NCI-H748 (cell line): ENCODE results near the gene MBD6.
"Not testable (repeated sequence)": the region's sequence is repeated elsewhere in the genome, so short reads cannot be mapped to it uniquely, and the experiment has no call there.

Experiments
- DNase-seq: peaks from one replicate; lab custom pipeline; 2025; ENCODE audit not compliant: unreplicated experiment; lab: John Stamatoyannopoulos, UW

The MBD6 gene

GRCh38 chr12:57513677-57514076 lies 8.9 kb upstream of the MBD6 start:
- not testable (repeated sequence) for DNase-seq

GRCh38 chr12:57514246-57514645 lies 8.4 kb upstream of the MBD6 start:
- not testable (repeated sequence) for DNase-seq

- DNase-seq = no peak
Observed at GRCh38 chr12:57514720-57515407, 7.8 kb upstream of the MBD6 start.

GRCh38 chr12:57515408-57515933 lies 7.2 kb upstream of the MBD6 start:
- no peak for DNase-seq

GRCh38 chr12:57515934-57516541 lies 6.6 kb upstream of the MBD6 start:
- DNase-seq = no peak

- no peak for DNase-seq
Observed at GRCh38 chr12:57516617-57517153, 5.9 kb upstream of the MBD6 start.

- DNase-seq = no peak
Observed at GRCh38 chr12:57517187-57517586, 5.4 kb upstream of the MBD6 start.

- DNase-seq = not testable (repeated sequence)
Observed at GRCh38 chr12:57517718-57518117, 4.9 kb upstream of the MBD6 start.

GRCh38 chr12:57518176-57518919 lies 4.3 kb upstream of the MBD6 start:
- DNase-seq = no peak

GRCh38 chr12:57518920-57519795 lies 3.5 kb upstream of the MBD6 start:
- peak; percentile 50 for DNase-seq

GRCh38 chr12:57519796-57520052 lies 2.9 kb upstream of the MBD6 start:
- peak; percentile 54 for DNase-seq

GRCh38 chr12:57520053-57520818 lies 2.4 kb upstream of the MBD6 start, which contains the start of gene DDIT3:
TSS of gene DDIT3 (minus strand) at chr12:57520514. CDS start at chr12:57517406, 3,108 bp downstream.
- peak; percentile 98 for DNase-seq

- DNase-seq = peak; percentile 36
Observed at GRCh38 chr12:57521525-57522010, 1.1 kb upstream of the MBD6 start.

- DNase-seq = peak; percentile 62
Observed at GRCh38 chr12:57522887-57523705, 472 bp downstream of the MBD6 start.

- DNase-seq = no peak
Observed at GRCh38 chr12:57523706-57524614, 1.3 kb downstream of the MBD6 start.

GRCh38 chr12:57524814-57525614 lies 2.4 kb downstream of the MBD6 start:
- peak; percentile 21 for DNase-seq
